Hepatocyte (in vitro differentiated cells): ENCODE data around the gene HINT3. TPM values are rescaled to one million over a fixed set of nuclear protein-coding genes. Genes with fewer than 3 reads are reported as not detected.
"Not testable (repeated sequence)": the region's sequence is repeated elsewhere in the genome, so short reads cannot be mapped to it uniquely, and the experiment has no call there.

Source experiments
- DNase-seq: peaks from one replicate; pipeline ENCODE4 v3.0.0-alpha.2; 2016; ENCODE audit warnings: low spot score
- H2AFZ ChIP-seq: fragments of 200-600 bp; sonication (generic); 2 replicates; pipeline ENCODE4 v1.6.0; 2016; ENCODE audit warnings: antibody characterized with exemption, mild to moderate bottlenecking
- H3K27ac ChIP-seq: fragments of 200-600 bp; sonication (generic); 2 replicates; pipeline ENCODE4 v1.5.1; 2016; ENCODE audit warnings: mild to moderate bottlenecking
- H3K27me3 ChIP-seq: fragments of 200-600 bp; sonication (generic); 2 replicates; pipeline ENCODE4 v1.6.1; 2016
- H3K36me3 ChIP-seq: fragments of 200-600 bp; sonication (generic); replicated peaks from 2 replicates; pipeline ENCODE4 v1.5.1; 2016; ENCODE audit warnings: low read depth; ENCODE audit not compliant: insufficient read depth
- H3K4me1 ChIP-seq: fragments of 200-600 bp; sonication (generic); 2 replicates; pipeline ENCODE4 v1.5.1; 2016; ENCODE audit warnings: mild to moderate bottlenecking, moderate library complexity; ENCODE audit not compliant: insufficient read depth
- H3K4me2 ChIP-seq: fragments of 200-600 bp; sonication (generic); 2 replicates; pipeline ENCODE4 v1.6.0; 2016
- H3K4me3 ChIP-seq: fragments of 200-600 bp; sonication (generic); 2 replicates; pipeline ENCODE4 v1.5.1; 2016; ENCODE audit warnings: mild to moderate bottlenecking
- H3K79me2 ChIP-seq: fragments of 200-600 bp; sonication (generic); 2 replicates; pipeline ENCODE4 v1.6.0; 2017; ENCODE audit warnings: mild to moderate bottlenecking
- H3K9me2 ChIP-seq: fragments of 200-600 bp; sonication (generic); replicated peaks from 2 replicates; pipeline ENCODE4 v1.6.0; 2017; ENCODE audit warnings: mild to moderate bottlenecking; ENCODE audit not compliant: insufficient read depth
- H3K9me3 ChIP-seq: fragments of 200-600 bp; sonication (generic); 2 replicates; pipeline ENCODE4 v1.5.1; 2016; ENCODE audit warnings: low read depth, mild to moderate bottlenecking
- H4K20me1 ChIP-seq: fragments of 200-600 bp; sonication (generic); 2 replicates; pipeline ENCODE4 v1.6.0; 2016; ENCODE audit warnings: mild to moderate bottlenecking; ENCODE audit not compliant: insufficient read depth, poor library complexity, severe bottlenecking
- EZH2 ChIP-seq: fragments of 200-600 bp; sonication (generic); IDR thresholded peaks from 2 replicates; pipeline ENCODE4 v1.6.1; 2016; ENCODE audit warnings: antibody characterized with exemption, mild to moderate bottlenecking, borderline replicate concordance
- EZH2phosphoT487 ChIP-seq: fragments of 200-600 bp; sonication (generic); IDR thresholded peaks from one replicate; pipeline ENCODE4 v1.6.1; 2018; ENCODE audit warnings: antibody characterized with exemption, mild to moderate bottlenecking, low read depth, moderate library complexity; ENCODE audit not compliant: unreplicated experiment, severe bottlenecking
- WGBS: methylation state at CpG from one replicate; pipeline ENCODE4 v1.1.6; 2016; ENCODE audit warnings: low lambda C conversion rate; ENCODE audit errors: missing lambda C conversion rate; 5-methylcytosine and 5-hydroxymethylcytosine counted together
- polyA plus RNA-seq: library from polyadenylated mRNA; unstranded; fragments of >200 nt; fragmentation: Nextera tagmentation; extraction: Ambion mirVana; gene quantifications from 2 replicates; pipeline ENCODE4 v1.2.1, GENCODE V29; 2016
- total RNA-seq: library from RNA; depleted of rRNA; stranded (reverse); fragments of >200 nt; gene quantifications from 2 replicates; pipeline ENCODE4 v1.2.3, GENCODE V29; 2014
- TF ChIP-seq, protein P1 (sequence below): fragments of 200-600 bp; sonication (generic); IDR thresholded peaks from 2 replicates; pipeline ENCODE4 v1.5.1; 2016; ENCODE audit warnings: antibody characterized with exemption, mild to moderate bottlenecking; ENCODE audit not compliant: poor library complexity

The HINT3 gene
- total RNA-seq (28.0 and 32.9 TPM in 2 replicates), polyA plus RNA-seq (12.0 and 15.4 TPM in 2 replicates)

GRCh38 chr6:125956506-125957390, at the start of gene HINT3:
HINT3 (plus strand) TSS chr6:125956770; CDS start chr6:125956978, 208 bp downstream.
- Histone ChIP-seq H4K20me1 (no peaks in the 10 kb centered on the region), H2AFZ (peak within 1 kb of the TSS; percentile 86), H3K27me3 (no peaks in the 10 kb centered on the region), H3K27ac (peak within 1 kb of the TSS; percentile 97), H3K79me2 (peaks cover 43% of the 10 kb centered on the region), H3K4me1 (peaks cover 7% of the 10 kb centered on the region), H3K9me2 (no peaks in the 10 kb centered on the region), H3K9me3 (no peaks in the 10 kb centered on the region), H3K4me3 (peak within 1 kb of the TSS; percentile 78), H3K4me2 (peak within 1 kb of the TSS; percentile 80), H3K36me3 (no peaks in the 10 kb centered on the region)
- peak; percentile 99 for DNase-seq
- no peak for TF ChIP-seq EZH2
- TF ChIP-seq, protein P1, sequence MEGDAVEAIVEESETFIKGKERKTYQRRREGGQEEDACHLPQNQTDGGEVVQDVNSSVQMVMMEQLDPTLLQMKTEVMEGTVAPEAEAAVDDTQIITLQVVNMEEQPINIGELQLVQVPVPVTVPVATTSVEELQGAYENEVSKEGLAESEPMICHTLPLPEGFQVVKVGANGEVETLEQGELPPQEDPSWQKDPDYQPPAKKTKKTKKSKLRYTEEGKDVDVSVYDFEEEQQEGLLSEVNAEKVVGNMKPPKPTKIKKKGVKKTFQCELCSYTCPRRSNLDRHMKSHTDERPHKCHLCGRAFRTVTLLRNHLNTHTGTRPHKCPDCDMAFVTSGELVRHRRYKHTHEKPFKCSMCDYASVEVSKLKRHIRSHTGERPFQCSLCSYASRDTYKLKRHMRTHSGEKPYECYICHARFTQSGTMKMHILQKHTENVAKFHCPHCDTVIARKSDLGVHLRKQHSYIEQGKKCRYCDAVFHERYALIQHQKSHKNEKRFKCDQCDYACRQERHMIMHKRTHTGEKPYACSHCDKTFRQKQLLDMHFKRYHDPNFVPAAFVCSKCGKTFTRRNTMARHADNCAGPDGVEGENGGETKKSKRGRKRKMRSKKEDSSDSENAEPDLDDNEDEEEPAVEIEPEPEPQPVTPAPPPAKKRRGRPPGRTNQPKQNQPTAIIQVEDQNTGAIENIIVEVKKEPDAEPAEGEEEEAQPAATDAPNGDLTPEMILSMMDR: peak; percentile 100
- under 1% methylated on average over 81 of the region's 82 CpGs for WGBS

DNA sequence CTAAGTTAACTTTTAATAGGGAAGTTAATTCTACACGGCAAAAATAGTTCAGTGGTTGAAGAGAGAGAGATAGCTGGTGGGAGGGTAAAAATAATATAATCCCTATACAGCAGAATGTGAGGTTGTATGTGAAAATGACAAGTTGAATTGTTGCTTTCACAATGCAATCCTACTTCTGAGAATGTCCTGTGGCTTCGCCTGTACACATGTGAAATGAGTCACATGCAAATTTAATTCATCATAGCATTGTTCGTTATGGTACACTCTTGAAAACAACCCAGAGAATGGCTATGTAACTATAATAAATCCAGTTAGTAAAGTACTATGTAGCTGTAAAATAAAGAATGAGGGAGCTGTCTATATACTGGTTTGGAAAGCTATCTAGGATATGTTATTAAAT, 46.0 kb upstream of the HINT3 start:
- Histone ChIP-seq H4K20me1 (no peaks in the 10 kb centered on the region), H3K9me2 (no peaks in the 10 kb centered on the region), H3K4me2 (no peak overlapping the region), H3K79me2 (no peaks in the 10 kb centered on the region), H3K4me1 (peaks cover 18% of the 10 kb centered on the region), H3K27me3 (no peaks in the 10 kb centered on the region), H3K4me3 (no peak overlapping the region), H3K36me3 (no peaks in the 10 kb centered on the region), H3K9me3 (no peaks in the 10 kb centered on the region), H3K27ac (peak overlapping the region; percentile 85), H2AFZ (no peak overlapping the region)
- 86% methylated on average over 3 of the region's 3 CpGs for WGBS
- no peak for DNase-seq
- TF ChIP-seq EZH2phosphoT487 (no peak), EZH2 (no peak)
- TF ChIP-seq, protein P1: no peak

GRCh38 chr6:125911051-125911451, 45.5 kb upstream of the HINT3 start:
- Histone ChIP-seq H3K4me1 (peaks cover 18% of the 10 kb centered on the region), H3K27ac (peak overlapping the region; percentile 85)
- H4K20me1 ChIP-seq, DNase-seq, H3K27me3 ChIP-seq, H3K9me3 ChIP-seq, H3K79me2 ChIP-seq, H3K9me2 ChIP-seq, H3K4me3 ChIP-seq, H3K4me2 ChIP-seq, H3K36me3 ChIP-seq, H2AFZ ChIP-seq: not testable (repeated sequence)
- 45% methylated on average over 4 of the region's 4 CpGs for WGBS

GRCh38 chr6:125912430-125912829, 44.1 kb upstream of the HINT3 start:
- not testable (repeated sequence) for H3K4me2 ChIP-seq, H3K27me3 ChIP-seq, DNase-seq, H3K36me3 ChIP-seq, H3K9me2 ChIP-seq, H4K20me1 ChIP-seq, H3K79me2 ChIP-seq, H2AFZ ChIP-seq, H3K4me3 ChIP-seq, H3K9me3 ChIP-seq
- H3K27ac ChIP-seq: peak overlapping the region; percentile 76
- H3K4me1 ChIP-seq: peaks cover 18% of the 10 kb centered on the region
- WGBS: 24% methylated on average over 2 of the region's 2 CpGs
